HG03175 (cell line): ENCODE data around the gene DZIP1L.

Experiments
- ATAC-seq: cut with Tn5 transposase; IDR thresholded peaks from one replicate; pipeline ENCODE4 v1.9.1; 2021; ENCODE audit warnings: mild to moderate bottlenecking, moderate library complexity; ENCODE audit not compliant: unreplicated experiment

Gene DZIP1L

DNA sequence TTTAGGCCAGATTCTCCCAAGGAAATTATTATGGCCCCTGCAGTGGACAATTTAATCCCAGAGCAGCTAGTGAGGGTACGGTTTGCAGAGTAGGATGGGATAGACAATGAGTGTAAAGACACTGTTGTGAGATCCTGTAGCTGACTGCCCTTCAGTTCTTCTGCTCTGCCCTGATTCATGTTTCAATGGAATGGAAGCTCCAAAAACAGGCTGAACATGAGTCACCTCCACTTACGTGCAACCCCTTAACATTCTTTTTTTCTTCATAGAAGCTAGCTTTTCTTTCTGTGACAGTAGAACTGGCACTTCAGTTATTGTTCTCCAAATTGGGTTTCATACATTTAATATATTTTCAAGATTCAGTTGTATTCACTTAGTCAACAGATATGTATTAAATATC lies 73.4 kb downstream of the DZIP1L start:
- ATAC-seq: no peak

DNA sequence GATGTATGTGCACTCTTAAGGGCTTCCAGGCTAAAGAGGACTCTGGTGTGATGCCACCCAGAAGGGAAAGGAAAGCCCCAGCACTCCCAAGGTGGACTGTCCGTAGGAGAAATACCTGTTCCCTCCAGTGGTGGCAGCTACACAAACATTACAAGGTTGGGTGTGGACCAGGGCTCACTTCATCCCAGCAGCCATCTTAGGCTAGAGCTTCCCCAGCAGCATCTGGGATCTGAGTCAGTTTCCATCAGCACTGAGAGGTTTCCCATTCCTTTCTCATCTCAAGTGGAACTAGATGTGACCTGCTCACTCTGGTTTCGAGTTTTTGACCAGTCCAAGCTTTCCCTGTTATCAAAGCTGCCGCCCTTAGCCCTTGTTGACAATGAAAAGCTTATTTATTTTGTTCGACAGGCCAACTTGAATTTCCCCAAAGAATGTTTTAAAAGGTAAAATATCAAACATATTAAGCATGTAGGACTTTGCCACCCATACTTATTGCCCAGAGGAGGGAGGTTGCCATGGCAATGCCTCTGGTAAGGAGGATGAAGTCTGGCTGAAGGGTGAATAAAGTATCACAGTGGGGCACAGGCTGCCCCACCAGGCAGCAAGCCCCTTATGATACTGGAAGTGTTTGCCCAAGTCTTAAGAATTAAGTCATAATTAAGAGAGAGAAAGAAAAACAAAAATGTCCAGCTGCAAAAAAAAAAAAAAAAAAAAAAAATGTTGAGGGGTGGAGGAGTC lies 76.5 kb downstream of the DZIP1L start:
- ATAC-seq: no peak

DNA sequence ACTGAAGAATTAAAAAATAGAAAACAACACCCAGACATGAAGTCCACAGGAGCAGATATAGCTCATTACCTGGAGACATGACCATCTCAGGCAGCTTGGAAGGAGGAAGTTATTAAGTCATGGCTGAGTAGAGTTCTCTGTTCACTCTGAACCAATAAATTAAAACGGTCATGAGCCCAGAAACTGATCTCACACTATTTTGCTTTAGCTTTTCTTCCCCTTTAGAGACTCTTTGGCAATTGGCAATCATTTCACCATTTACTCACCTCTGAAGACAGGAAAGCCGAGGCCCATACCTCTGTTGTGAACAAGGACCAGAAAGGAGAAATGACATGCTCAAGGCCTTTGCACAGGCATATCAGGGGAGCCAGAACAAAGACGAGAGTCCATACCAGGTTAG lies 78.8 kb downstream of the DZIP1L start:
- no peak for ATAC-seq

DNA sequence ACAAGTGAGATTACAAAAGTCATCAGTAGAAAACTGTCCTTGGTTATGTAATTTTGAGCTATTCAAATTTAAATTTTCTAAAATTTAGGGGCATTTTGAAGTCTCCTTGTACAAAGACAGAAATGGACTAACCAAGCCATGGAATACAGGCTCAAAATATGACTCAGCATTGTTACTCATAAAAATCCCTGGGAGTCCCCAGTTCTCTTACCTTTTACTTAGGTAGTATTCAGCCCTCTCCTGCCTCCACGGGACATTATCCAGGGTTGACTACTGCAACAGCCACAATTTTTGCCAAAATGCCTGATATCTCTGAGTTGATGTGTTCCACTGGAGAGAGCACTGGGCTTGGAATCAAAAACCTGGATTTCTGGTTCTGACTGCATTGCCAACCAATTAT lies 80.5 kb downstream of the DZIP1L start:
- no peak for ATAC-seq

DNA sequence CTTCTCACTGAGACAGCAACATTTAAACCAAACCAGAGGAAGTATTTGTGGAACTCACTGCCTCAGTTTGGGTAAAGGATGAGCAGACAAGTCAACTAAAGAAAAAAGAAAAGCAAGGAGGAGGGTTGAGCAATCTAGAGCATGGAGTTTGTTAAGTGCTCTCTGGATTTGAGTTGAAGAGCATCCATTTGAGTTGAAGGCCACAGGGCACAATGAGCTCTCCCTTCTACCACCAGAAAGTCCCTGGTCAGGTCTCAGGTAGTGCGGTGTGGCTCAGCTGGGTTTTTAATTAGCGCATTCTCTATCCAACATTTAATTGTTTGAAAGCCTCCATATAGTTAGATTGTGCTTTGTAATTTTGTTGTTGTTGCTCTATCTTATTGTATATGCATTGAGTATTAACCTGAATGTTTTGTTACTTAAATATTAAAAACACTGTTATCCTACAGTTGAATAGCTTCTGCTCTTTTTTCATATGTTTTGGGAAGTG lies 82.2 kb downstream of the DZIP1L start:
- no peak for ATAC-seq

DNA sequence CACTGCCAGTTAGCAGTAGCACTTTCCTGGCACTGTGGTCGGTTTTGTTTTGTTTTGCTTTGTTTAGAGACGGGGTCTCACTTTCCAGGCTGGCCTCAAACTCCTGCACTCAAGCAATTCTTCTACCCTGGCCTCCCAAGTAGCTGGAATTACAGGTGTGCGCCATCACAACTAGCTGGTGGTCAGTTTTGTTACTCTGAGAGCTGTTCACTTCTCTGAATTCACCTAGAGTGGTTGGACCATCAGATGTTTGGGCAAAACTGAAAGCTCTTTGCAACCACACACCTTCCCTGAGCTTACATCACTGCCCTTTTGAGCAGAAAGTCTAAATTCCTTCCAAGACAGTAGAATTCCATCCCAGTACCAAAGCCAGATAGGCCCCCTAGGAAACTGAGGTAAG lies 82.8 kb downstream of the DZIP1L start:
- ATAC-seq: no peak

DNA sequence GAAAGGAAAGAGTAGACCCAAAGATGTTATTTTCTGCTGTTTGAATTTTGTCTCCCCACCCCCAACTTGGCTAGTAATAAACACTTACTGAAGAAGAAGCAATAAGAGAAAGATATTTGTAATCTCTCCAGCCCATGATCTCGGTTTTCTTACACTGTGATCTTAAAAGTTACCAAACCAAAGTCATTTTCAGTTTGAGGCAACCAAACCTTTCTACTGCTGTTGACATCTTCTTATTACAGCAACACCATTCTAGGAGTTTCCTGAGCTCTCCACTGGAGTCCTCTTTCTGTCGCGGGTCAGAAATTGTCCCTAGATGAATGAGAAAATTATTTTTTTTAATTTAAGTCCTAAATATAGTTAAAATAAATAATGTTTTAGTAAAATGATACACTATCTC lies 83.9 kb downstream of the DZIP1L start:
- ATAC-seq: no peak

DNA sequence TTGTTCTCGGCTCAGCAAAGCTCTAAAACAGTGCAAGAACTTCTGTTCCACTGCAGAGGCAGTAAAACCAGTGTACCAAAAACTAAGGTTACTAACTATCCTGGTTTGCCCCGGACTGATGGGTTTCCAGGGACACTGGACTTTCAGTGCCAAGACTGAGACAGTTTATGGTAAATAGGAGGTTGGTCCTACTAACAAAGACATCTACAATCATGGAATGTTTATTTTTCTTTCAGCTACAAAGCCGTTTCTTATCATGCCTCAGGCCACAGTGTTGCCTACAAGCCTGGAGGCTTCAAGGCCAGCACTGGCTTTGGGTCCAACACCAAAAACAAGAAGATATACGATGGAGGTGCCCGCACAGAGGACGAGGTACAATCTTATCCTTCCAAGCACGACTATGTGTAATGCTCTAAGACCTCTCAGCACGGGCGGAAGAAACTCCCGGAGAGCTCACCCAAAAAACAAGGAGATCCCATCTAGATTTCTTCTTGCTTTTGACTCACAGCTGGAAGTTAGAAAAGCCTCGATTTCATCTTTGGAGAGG lies 84.6 kb downstream of the DZIP1L start:
- no peak for ATAC-seq

DNA sequence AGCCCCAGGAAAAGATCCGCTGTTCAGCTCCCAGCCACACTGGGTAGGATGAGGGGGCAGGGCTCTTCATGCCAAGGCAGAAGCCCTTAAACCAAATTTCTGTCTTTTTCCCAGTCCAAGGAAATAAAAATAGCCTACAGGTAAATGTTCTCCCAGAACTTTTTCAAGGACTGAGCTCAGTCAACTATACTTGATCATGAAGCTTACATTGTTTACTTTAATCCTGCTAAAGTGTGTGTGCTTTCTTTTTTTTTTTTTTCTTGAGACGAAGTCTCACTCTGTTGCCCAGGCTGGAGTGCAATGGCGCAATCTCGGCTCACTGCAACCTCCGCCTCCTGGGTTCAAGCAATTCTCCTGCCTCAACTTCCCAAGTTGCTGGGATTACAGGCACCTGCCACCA lies 87.6 kb downstream of the DZIP1L start:
- no peak for ATAC-seq

DNA sequence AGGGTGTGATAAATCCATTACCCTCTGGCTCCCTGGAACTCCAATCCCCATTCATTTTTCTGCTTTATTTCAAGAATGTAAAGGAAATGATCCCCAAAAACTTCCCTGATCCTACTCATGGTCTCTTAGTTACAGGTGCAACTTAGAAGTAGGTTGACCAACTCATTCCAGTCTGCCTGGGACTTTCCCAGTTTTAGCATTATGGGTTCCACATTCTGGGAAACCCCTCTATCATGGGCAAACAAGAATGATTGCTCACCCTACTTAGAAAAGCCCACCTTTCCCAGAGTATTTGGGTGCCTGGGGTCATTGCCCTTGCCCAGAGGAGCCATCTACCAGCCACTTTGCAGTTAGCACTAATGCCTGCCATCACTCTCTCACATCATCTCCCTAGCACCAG lies 89.9 kb downstream of the DZIP1L start:
- ATAC-seq: no peak

DNA sequence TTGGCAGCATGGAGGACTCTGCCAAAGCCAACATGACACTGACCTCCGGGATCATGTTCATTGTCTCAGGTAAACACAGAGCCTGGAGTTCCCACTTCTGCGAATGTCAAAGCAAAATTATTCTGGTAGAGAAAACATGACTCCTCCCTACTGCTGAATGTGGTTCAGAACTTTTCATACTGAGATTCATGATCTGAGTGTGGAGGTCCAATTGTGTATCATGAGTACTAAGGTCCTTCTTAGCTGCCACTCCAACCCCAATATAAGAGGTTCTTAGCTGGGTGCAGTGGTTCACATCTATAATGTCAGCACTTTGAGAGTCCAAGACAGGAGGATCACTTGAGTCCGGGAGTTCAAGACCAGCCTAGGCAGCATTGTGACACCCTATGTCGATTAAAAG lies 91.7 kb downstream of the DZIP1L start:
- ATAC-seq: no peak

DNA sequence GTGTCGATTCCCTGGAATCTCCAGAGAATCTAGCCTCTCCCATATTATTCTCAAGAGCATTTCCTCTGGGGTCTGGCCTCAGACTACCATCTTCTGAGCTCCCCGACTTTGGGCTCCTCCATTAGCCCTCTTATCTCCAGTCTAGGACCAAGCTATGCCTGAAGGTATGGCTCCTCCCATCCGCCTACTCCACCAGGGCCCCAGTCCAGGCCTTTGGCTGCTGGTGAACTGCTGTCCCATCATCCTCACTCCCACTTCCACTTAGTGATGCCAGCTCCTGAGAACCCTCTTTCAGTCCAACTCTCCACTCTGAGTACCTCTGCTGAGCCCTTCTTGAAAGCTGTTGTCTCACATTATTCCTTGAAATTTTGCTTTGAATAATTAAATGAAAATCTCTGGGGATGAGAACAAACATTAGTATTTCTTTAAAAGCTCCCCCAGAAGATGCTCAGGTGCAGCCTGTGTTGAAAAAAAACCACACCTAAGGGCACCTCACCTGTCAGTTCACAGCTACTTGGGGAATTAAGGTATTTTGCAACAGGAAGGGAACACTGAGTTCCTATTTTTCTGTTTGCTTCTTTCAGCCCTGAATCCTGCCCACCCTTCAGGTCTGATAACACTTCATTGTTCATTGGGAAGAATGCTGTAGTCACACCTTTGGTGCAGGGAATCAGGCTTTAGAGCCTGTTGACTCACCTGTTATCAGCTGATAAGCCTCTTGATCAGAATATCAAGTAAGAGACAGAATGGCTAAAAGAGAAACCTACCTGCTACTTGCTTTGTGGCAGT lies 95.9 kb downstream of the DZIP1L start:
- no peak for ATAC-seq

DNA sequence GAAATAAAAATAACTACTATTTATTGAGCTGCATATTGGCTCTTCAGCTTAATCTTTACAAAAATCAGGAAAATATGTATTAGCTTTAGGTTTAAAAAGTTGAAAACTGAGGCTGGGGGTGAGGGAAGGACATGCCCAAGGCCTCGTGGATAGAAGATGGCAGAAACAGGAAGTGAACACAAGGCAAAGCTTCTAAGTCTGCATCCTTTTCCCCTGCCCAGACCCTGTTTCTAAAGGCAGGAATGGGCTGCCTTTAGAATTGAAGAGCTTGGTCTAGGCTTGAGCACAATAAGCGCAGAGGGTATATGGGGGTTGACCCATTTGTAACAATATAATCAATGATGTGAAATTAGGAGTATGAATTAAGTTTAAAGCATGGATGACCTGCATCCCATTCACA lies 99.3 kb downstream of the DZIP1L start:
- ATAC-seq: no peak

DNA sequence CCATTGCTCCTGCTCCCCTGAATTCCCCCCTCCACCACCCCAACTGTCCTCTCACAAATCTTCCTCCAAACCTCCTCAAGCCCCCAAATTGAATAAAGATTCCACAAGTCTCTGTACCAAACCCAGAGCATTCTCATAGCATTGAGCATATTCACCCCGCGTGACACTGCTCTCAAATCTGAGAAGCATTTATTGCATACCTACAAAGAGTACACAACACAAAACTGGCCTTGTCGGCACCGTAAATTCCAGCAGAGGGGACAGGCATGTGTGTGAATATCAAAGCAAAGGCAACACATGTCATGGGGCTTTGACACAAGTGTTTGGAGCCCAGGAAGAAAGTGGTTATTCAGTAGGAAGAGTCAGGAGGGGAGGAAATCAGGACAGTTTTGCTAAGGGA lies 102.9 kb downstream of the DZIP1L start:
- ATAC-seq: no peak
